Endothelial cell of umbilical vein (primary cell): Measurements from ENCODE around the gene KCTD1. TPM values are rescaled to one million over a fixed set of nuclear protein-coding genes. Genes with fewer than 3 reads are reported as not detected.

ENCODE experiments used
- BruUV-seq: library from RNA; stranded (reverse); fragments of 400-500 nt; replicated peaks from 2 replicates; lab custom pipeline; 2021; lab: Mats Ljungman, UMichigan
- CTCF ChIA-PET: fragments of 300-600, 350-600 bp; sonication (Branson Sonifier 250); formaldehyde crosslinking; loops from one replicate; lab custom pipeline; 2021; ENCODE audit warnings: antibody characterized with exemption, inconsistent platforms; lab: Charles Lee
- POLR2A ChIA-PET: fragments of 300-600, 350-600 bp; sonication (Branson Sonifier 250); formaldehyde crosslinking; loops from one replicate; lab custom pipeline; 2021; ENCODE audit warnings: antibody characterized with exemption, inconsistent platforms; lab: Charles Lee
- DNase-seq: peaks from one replicate; pipeline ENCODE4 v3.0.0-alpha.2; 2011; ENCODE audit warnings: low read depth, low spot score
- FAIRE-seq: peaks from 2 replicates; lab custom pipeline; 2011; peaks lifted over from hg19 to GRCh38; lab: Jason Lieb, UNC
- H2AFZ ChIP-seq: 2 replicates; pipeline ENCODE4 v1.6.0; 2012; ENCODE audit warnings: low read depth, low read length, control low read depth, inconsistent platforms
- H3K27ac ChIP-seq: 2 replicates; pipeline ENCODE4 v1.5.1; 2011; ENCODE audit warnings: low read depth, mild to moderate bottlenecking, control low read depth, low read length, moderate library complexity; ENCODE audit not compliant: insufficient read depth
- H3K27me3 ChIP-seq, 2 experiments: 2 replicates each; pipeline versions ENCODE4 v1.6.0 to v1.6.1; 2011; ENCODE audit warnings: low read length in 2 of 2, mixed read lengths in 1 of 2; ENCODE audit not compliant: control insufficient read depth in 2 of 2, insufficient read depth in 2 of 2
- H3K36me3 ChIP-seq, 2 experiments: 2 replicates in 1 of 2; 3 replicates in 1 of 2; pipeline ENCODE4 v1.5.1; 2011; ENCODE audit warnings: low read length in 2 of 2, mild to moderate bottlenecking in 1 of 2, moderate library complexity in 1 of 2; ENCODE audit not compliant: control insufficient read depth in 2 of 2, insufficient read depth in 2 of 2; ENCODE audit errors: extremely low read depth in 1 of 2
- H3K4me1 ChIP-seq: 3 replicates; pipeline ENCODE4 v1.5.1; 2011; ENCODE audit warnings: mild to moderate bottlenecking, low read length; ENCODE audit not compliant: control insufficient read depth, insufficient read depth; ENCODE audit errors: extremely low read depth
- H3K4me2 ChIP-seq: 2 replicates; pipeline ENCODE4 v1.6.1; 2011; ENCODE audit warnings: low read length, control low read depth, mixed read lengths; ENCODE audit not compliant: insufficient read depth
- H3K4me3 ChIP-seq, 3 experiments: fragments of 200-600 bp in 1 of 3; sonication (generic), shearing (Covaris generic) in 1 of 3; replicated peaks in 1 of 3; 2 replicates each; pipeline ENCODE4 v1.5.1; 2011 to 2016; ENCODE audit warnings: control low read depth in 3 of 3, low read length in 3 of 3, mild to moderate bottlenecking in 2 of 3, inconsistent platforms in 1 of 3, low read depth in 1 of 3, moderate library complexity in 1 of 3; ENCODE audit not compliant: insufficient read depth in 1 of 3
- H3K79me2 ChIP-seq: 2 replicates; pipeline ENCODE4 v1.6.0; 2012; ENCODE audit warnings: low read length, inconsistent platforms; ENCODE audit not compliant: control insufficient read depth, insufficient read depth
- H3K9ac ChIP-seq: replicated peaks from 2 replicates; pipeline ENCODE3; 2011; ENCODE audit warnings: low read length, control low read depth; ENCODE audit not compliant: insufficient read depth; ENCODE audit errors: extremely low read depth
- H3K9me1 ChIP-seq: replicated peaks from 3 replicates; pipeline ENCODE4 v1.6.0; 2011; ENCODE audit warnings: mild to moderate bottlenecking, low read length; ENCODE audit not compliant: control insufficient read depth, insufficient read depth; ENCODE audit errors: extremely low read depth
- H3K9me3 ChIP-seq: replicated peaks from 2 replicates; pipeline ENCODE4 v1.5.1; 2012; ENCODE audit warnings: low read length, inconsistent platforms; ENCODE audit not compliant: control insufficient read depth, insufficient read depth
- H4K20me1 ChIP-seq: replicated peaks from 2 replicates; pipeline ENCODE3; 2011; ENCODE audit warnings: mild to moderate bottlenecking, low read length; ENCODE audit not compliant: control insufficient read depth, insufficient read depth; ENCODE audit errors: extremely low read depth
- CTCF ChIP-seq, 2 donors: IDR thresholded peaks; 1 replicate in 1 of 2; 2 replicates in 1 of 2; pipeline ENCODE4 v1.5.1; 2011; ENCODE audit warnings: low read length in 2 of 2, mild to moderate bottlenecking in 2 of 2, moderate library complexity in 2 of 2, control low read depth in 1 of 2, inconsistent platforms in 1 of 2, low read depth in 1 of 2; ENCODE audit not compliant: insufficient read depth in 1 of 2; ENCODE audit errors: extremely low read depth in 1 of 2
- EZH2 ChIP-seq: IDR thresholded peaks from 2 replicates; pipeline ENCODE4 v1.6.1; 2012; ENCODE audit warnings: borderline replicate concordance, low read depth, mild to moderate bottlenecking, moderate library complexity, low read length, inconsistent platforms; ENCODE audit not compliant: severe bottlenecking
- FOS ChIP-seq: IDR thresholded peaks from 2 replicates; pipeline ENCODE4 v1.6.1; 2011; ENCODE audit warnings: mild to moderate bottlenecking, low read length, moderate library complexity, borderline replicate concordance; ENCODE audit not compliant: insufficient read depth
- GATA2 ChIP-seq: IDR thresholded peaks from 2 replicates; pipeline ENCODE4 v1.7.0; 2011; ENCODE audit warnings: low read depth, mild to moderate bottlenecking, moderate library complexity, mixed read lengths, low read length; ENCODE audit not compliant: insufficient read length, insufficient read depth
- JUN ChIP-seq: IDR thresholded peaks from 2 replicates; pipeline ENCODE4 v1.6.1; 2011; ENCODE audit warnings: borderline replicate concordance, low read depth; ENCODE audit not compliant: insufficient read length, insufficient read depth
- MAX ChIP-seq: IDR thresholded peaks from 2 replicates; pipeline ENCODE4 v1.6.1; 2011; ENCODE audit not compliant: insufficient read depth, insufficient read length
- MYC ChIP-seq: IDR thresholded peaks from one replicate; pipeline ENCODE4 v1.6.1; 2011; ENCODE audit warnings: mild to moderate bottlenecking, low read depth, low read length
- POLR2A ChIP-seq: IDR thresholded peaks from 2 replicates; pipeline ENCODE4 v1.6.1; 2012; ENCODE audit warnings: low read depth, mild to moderate bottlenecking, control low read depth, low read length
- POLR2AphosphoS5 ChIP-seq: IDR thresholded peaks from 2 replicates; pipeline ENCODE4 v1.6.1; 2012; ENCODE audit warnings: low read depth, mild to moderate bottlenecking, control low read depth, low read length, moderate library complexity; ENCODE audit not compliant: insufficient read depth
- dilution Hi-C: fragments of 300-500 bp; cut with MboI; formaldehyde crosslinking; loops from one replicate; pipeline ENCODE4 v1.15.0; 2019; ENCODE audit warnings: low sequenced_read_pairs; ENCODE audit not compliant: extremely low pct_ligation_motif_present
- intact Hi-C: fragments of 100-400 bp; cut with micrococcal nuclease; formaldehyde crosslinking; loops from one replicate; pipeline ENCODE4 v1.10.0; 2022
- polyA plus RNA-seq, 4 experiments: library from polyadenylated mRNA; depleted of rRNA in 3 of 4; stranded (reverse) in 3 of 4; unstranded in 1 of 4; fragments of >200 nt; gene quantifications; 2 replicates each; pipeline versions ENCODE4 v1.2.1 to v1.2.3, GENCODE V29; 2011 to 2012; ENCODE audit warnings: missing spikeins in 1 of 4
- total RNA-seq: library from RNA; stranded (reverse); gene quantifications from 2 replicates; pipeline ENCODE4 v1.2.3, GENCODE V29; 2021

The KCTD1 gene
- total and polyA plus RNA-seq, 2 donors (not counting 3 experiments of a cell fraction or from before 2014, with no cell fraction given), result 6.1 to 12.1 TPM

GRCh38 chr18:26466026-26466425 is 82.3 kb downstream of the KCTD1 start:
- DNase-seq (no peak), FAIRE-seq (no peak)
- Histone ChIP-seq H3K9ac (no peak overlapping the region), H3K4me3 (no peak overlapping the region), H3K27me3 (no peaks in the 10 kb centered on the region), H3K79me2 (no peaks in the 10 kb centered on the region), H2AFZ (no peak overlapping the region), H3K27ac (no peak overlapping the region), H3K9me3 (no peaks in the 10 kb centered on the region), H4K20me1 (no peaks in the 10 kb centered on the region), H3K4me2 (no peak overlapping the region), H3K4me1 (no peaks in the 10 kb centered on the region), H3K9me1 (no peaks in the 10 kb centered on the region), H3K36me3 (no peaks in the 10 kb centered on the region)
- TF ChIP-seq POLR2AphosphoS5 (no peak), EZH2 (no peak), FOS (no peak), MAX (no peak), GATA2 (no peak), MYC (no peak)
- BruUV-seq, result no TSS peak
- CTCF ChIA-PET, result interaction anchor here (0.6 to 1.7 kb wide), 2 partner anchors 23 to 80 kb away, joined by 3 to 4 read pairs; no protein-coding TSS in a partner anchor
- intact Hi-C loops, result no loop called here
- POLR2A ChIA-PET, result no interaction called here
- dilution Hi-C loops, result no loop called here

- Histone ChIP-seq H3K27ac (no peak overlapping the region), H3K9me1 (no peaks in the 10 kb centered on the region), H3K4me2 (no peak overlapping the region), H3K79me2 (no peaks in the 10 kb centered on the region), H3K36me3 (no peaks in the 10 kb centered on the region), H4K20me1 (no peaks in the 10 kb centered on the region), H3K4me1 (no peaks in the 10 kb centered on the region), H3K9me3 (no peaks in the 10 kb centered on the region), H2AFZ (no peak overlapping the region), H3K9ac (no peak overlapping the region), H3K4me3 (no peak overlapping the region), H3K27me3 (no peaks in the 10 kb centered on the region)
- ChIA-PET POLR2A (no interaction called here), CTCF (no interaction called here)
- intact Hi-C loops (no loop called here), dilution Hi-C loops (no loop called here)
- no TSS peak for BruUV-seq
- DNase-seq (no peak), FAIRE-seq (no peak)
- TF ChIP-seq GATA2 (no peak), CTCF (IDR thresholded peaks at IDR 0.05; ENCODE audit: extremely low read depth in 1 of 2, insufficient read depth in 1 of 2, low read depth in 1 of 2, low read length in 2 of 2) (no peak), POLR2AphosphoS5 (no peak), EZH2 (no peak), MAX (no peak), POLR2A (no peak), MYC (no peak), FOS (no peak), JUN (no peak)
These were observed 82.9 kb downstream of the KCTD1 start for GRCh38 chr18:26465431-26465830.
